H9 (cell line): ENCODE results near the gene MKX. TPM values are rescaled to one million over a fixed set of nuclear protein-coding genes. Genes with fewer than 3 reads are reported as not detected.

ENCODE experiments used
- DNase-seq: peaks from one replicate; pipeline ENCODE4 v3.0.0-alpha.2; 2017
- H2AFZ ChIP-seq: one replicate; pipeline ENCODE4 v1.6.1; 2013; ENCODE audit warnings: mild to moderate bottlenecking, low read length, control low read depth, moderate library complexity
- H2AK5ac ChIP-seq: 2 replicates; pipeline ENCODE4 v1.6.1; 2013; ENCODE audit warnings: low read length, control low read depth, mixed read lengths; ENCODE audit not compliant: insufficient read length
- H2BK120ac ChIP-seq: one replicate; pipeline ENCODE4 v1.6.1; 2013; ENCODE audit warnings: low read depth, mild to moderate bottlenecking, low read length, control low read depth, inconsistent platforms; ENCODE audit not compliant: poor library complexity, severe bottlenecking
- H2BK12ac ChIP-seq: 2 replicates; pipeline ENCODE4 v1.6.1; 2013; ENCODE audit warnings: low read length, control low read depth, mixed read lengths, low read depth; ENCODE audit not compliant: insufficient read length
- H2BK15ac ChIP-seq: 2 replicates; pipeline ENCODE4 v1.6.1; 2013; ENCODE audit warnings: low read depth, low read length, control low read depth
- H2BK20ac ChIP-seq: one replicate; pipeline ENCODE4 v1.6.1; 2013; ENCODE audit warnings: low read depth, mild to moderate bottlenecking, low read length, control low read depth, inconsistent platforms; ENCODE audit not compliant: poor library complexity, severe bottlenecking
- H2BK5ac ChIP-seq: 2 replicates; pipeline ENCODE4 v1.6.1; 2013; ENCODE audit warnings: low read length, control low read depth, mixed read lengths; ENCODE audit not compliant: insufficient read length
- H3K14ac ChIP-seq: 2 replicates; pipeline ENCODE4 v1.6.1; 2013; ENCODE audit warnings: low read length, control low read depth; ENCODE audit not compliant: insufficient read depth
- H3K18ac ChIP-seq: 2 replicates; pipeline ENCODE4 v1.6.1; 2013; ENCODE audit warnings: low read depth, mild to moderate bottlenecking, mixed read lengths, low read length, control low read depth; ENCODE audit not compliant: insufficient read length
- H3K23ac ChIP-seq: 2 replicates; pipeline ENCODE4 v1.6.1; 2013; ENCODE audit warnings: low read length, control low read depth, mixed read lengths, low read depth; ENCODE audit not compliant: insufficient read length
- H3K23me2 ChIP-seq: 2 replicates; pipeline ENCODE4 v1.6.1; 2013; ENCODE audit warnings: low read depth, mild to moderate bottlenecking, mixed read lengths, low read length, control low read depth; ENCODE audit not compliant: insufficient read length, poor library complexity, severe bottlenecking
- H3K27ac ChIP-seq: 2 replicates; pipeline ENCODE4 v1.5.1; 2013; ENCODE audit warnings: low read length, control low read depth, mixed read lengths, low read depth; ENCODE audit not compliant: insufficient read length
- H3K27me3 ChIP-seq: 2 replicates; pipeline ENCODE4 v1.6.1; 2013; ENCODE audit warnings: low read length, control low read depth, inconsistent platforms; ENCODE audit not compliant: insufficient read depth
- H3K4ac ChIP-seq: 2 replicates; pipeline ENCODE4 v1.6.1; 2013; ENCODE audit warnings: low read depth, mild to moderate bottlenecking, control low read depth, inconsistent platforms, low read length, moderate library complexity
- H3K4me1 ChIP-seq: 2 replicates; pipeline ENCODE4 v1.6.1; 2013; ENCODE audit warnings: low read length, control low read depth, inconsistent platforms; ENCODE audit not compliant: insufficient read depth
- H3K4me2 ChIP-seq: 2 replicates; pipeline ENCODE4 v1.6.1; 2013; ENCODE audit warnings: low read length, control low read depth, mixed read lengths; ENCODE audit not compliant: insufficient read length, insufficient read depth
- H3K56ac ChIP-seq: 2 replicates; pipeline ENCODE4 v1.6.1; 2013; ENCODE audit warnings: low read depth, mild to moderate bottlenecking, mixed read lengths, low read length, control low read depth; ENCODE audit not compliant: insufficient read length
- H3K79me1 ChIP-seq: 2 replicates; pipeline ENCODE4 v1.6.1; 2013; ENCODE audit warnings: low read depth, mild to moderate bottlenecking, moderate library complexity, low read length, control low read depth, inconsistent platforms; ENCODE audit not compliant: insufficient read depth, poor library complexity, severe bottlenecking
- H3K79me2 ChIP-seq: 2 replicates; pipeline ENCODE4 v1.6.1; 2013; ENCODE audit warnings: low read length, control low read depth, inconsistent platforms; ENCODE audit not compliant: insufficient read depth
- H3K9ac ChIP-seq: 2 replicates; pipeline ENCODE4 v1.6.1; 2013; ENCODE audit warnings: low read length, control low read depth, mixed read lengths; ENCODE audit not compliant: insufficient read length; ENCODE audit errors: extremely low read depth
- H3K9me3 ChIP-seq: one replicate; pipeline ENCODE4 v1.6.1; 2013; ENCODE audit warnings: low read depth, low read length, inconsistent platforms; ENCODE audit not compliant: control insufficient read depth
- H3T11ph ChIP-seq: one replicate; pipeline ENCODE4 v1.6.1; 2013; ENCODE audit warnings: mild to moderate bottlenecking, low read length, control low read depth, inconsistent platforms
- H4K20me1 ChIP-seq: one replicate; pipeline ENCODE4 v1.6.1; 2013; ENCODE audit not compliant: control insufficient read depth, insufficient read length, insufficient read depth
- H4K5ac ChIP-seq: 2 replicates; pipeline ENCODE4 v1.6.1; 2013; ENCODE audit warnings: low read depth, mild to moderate bottlenecking, mixed read lengths, low read length, control low read depth; ENCODE audit not compliant: insufficient read length
- H4K8ac ChIP-seq: replicated peaks from 2 replicates; pipeline ENCODE4 v1.6.1; 2013; ENCODE audit warnings: low read length, control low read depth, mixed read lengths, low read depth; ENCODE audit not compliant: insufficient read length
- H4K91ac ChIP-seq: 2 replicates; pipeline ENCODE4 v1.6.1; 2013; ENCODE audit warnings: low read depth, mild to moderate bottlenecking, moderate library complexity, mixed read lengths, low read length, control low read depth; ENCODE audit not compliant: insufficient read length
- H3K27ac Mint-ChIP-seq, 3 experiments: 2 replicates in 2 of 3; 3 replicates in 1 of 3; pipeline ENCODE4 v1.8.0; 2020 to 2021; ENCODE audit warnings: mixed read lengths in 3 of 3, mild to moderate bottlenecking in 1 of 3, moderate library complexity in 1 of 3
- H3K27me3 Mint-ChIP-seq: 2 replicates; pipeline ENCODE4 v1.8.0; 2021; ENCODE audit warnings: low read depth, mild to moderate bottlenecking, moderate library complexity, mixed read lengths
- H3K36me3 Mint-ChIP-seq, 3 experiments: 2 replicates in 2 of 3; 3 replicates in 1 of 3; pipeline ENCODE4 v1.8.0; 2020 to 2021; ENCODE audit warnings: low read depth in 3 of 3, mixed read lengths in 3 of 3; ENCODE audit not compliant: insufficient read depth in 1 of 3
- H3K4me1 Mint-ChIP-seq, 2 experiments: 2 replicates each; pipeline ENCODE4 v1.8.0; 2020; ENCODE audit warnings: mixed read lengths in 2 of 2
- H3K4me3 Mint-ChIP-seq, 2 experiments: 2 replicates in 1 of 2; 3 replicates in 1 of 2; pipeline ENCODE4 v1.8.0; 2020 to 2021; ENCODE audit warnings: mild to moderate bottlenecking in 2 of 2, mixed read lengths in 2 of 2, moderate library complexity in 1 of 2
- H3K9me3 Mint-ChIP-seq, 2 experiments: 2 replicates in 1 of 2; 3 replicates in 1 of 2; pipeline ENCODE4 v1.8.0; 2020; ENCODE audit warnings: mild to moderate bottlenecking in 2 of 2, mixed read lengths in 2 of 2, moderate library complexity in 1 of 2
- WGBS: extraction: QIAGEN DNeasy Blood & Tissue Kit; methylation state at CpG from one replicate; pipeline ENCODE4 v1.1.7; 2013; ENCODE audit warnings: missing lambda C conversion rate, low lambda C conversion rate, mixed read lengths; ENCODE audit not compliant: insufficient read length; ENCODE audit errors: extremely low coverage; 5-methylcytosine and 5-hydroxymethylcytosine counted together
- total RNA-seq: library from RNA; stranded (reverse); gene quantifications from 2 replicates; pipeline ENCODE4 v1.2.1, GENCODE V29; 2021
- TF ChIP-seq, protein P1 (sequence below): fragments of 200-600 bp; sonication (generic); conservative IDR thresholded peaks from 3 replicates; pipeline ENCODE4 v1.8.0; 2021; ENCODE audit warnings: antibody characterized with exemption, mild to moderate bottlenecking

Gene MKX
- total RNA-seq, 1 experiment from 2014 or later = 0.46 TPM

DNA sequence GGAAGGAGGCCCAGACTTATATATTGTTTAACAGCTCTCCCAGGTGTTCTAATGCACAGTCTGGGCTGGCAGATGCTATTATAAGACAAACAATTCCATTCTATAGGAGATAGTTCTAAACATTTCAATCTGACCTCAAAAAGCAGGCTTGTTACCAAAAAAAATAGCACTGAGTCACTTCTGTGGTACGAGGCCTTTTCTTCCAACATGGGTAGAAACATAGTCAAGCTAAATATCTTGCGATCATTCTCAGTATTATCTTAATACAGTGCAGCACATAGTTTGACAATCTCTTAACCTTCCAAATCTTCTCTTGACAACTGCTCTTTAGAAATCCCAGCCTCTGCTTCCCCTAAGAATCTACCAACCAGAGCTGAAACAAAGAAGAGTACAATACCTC lies 46.6 kb upstream of the MKX start:
- H3K4me3 Mint-ChIP-seq = no peak overlapping the region
- Histone ChIP-seq H3K27me3 (no peaks in the 10 kb centered on the region), H4K8ac (no peak overlapping the region), H3K23me2 (no peaks in the 10 kb centered on the region), H2BK120ac (no peak overlapping the region), H3K27ac (no peak overlapping the region), H3K14ac (no peak overlapping the region), H2AFZ (no peak overlapping the region), H3K56ac (no peak overlapping the region), H3K9me3 (no peaks in the 10 kb centered on the region), H4K91ac (no peak overlapping the region), H3K18ac (no peak overlapping the region), H3K79me1 (no peaks in the 10 kb centered on the region), H3K9ac (no peak overlapping the region), H3K79me2 (no peaks in the 10 kb centered on the region), H3K4me1 (no peaks in the 10 kb centered on the region; the same call in 1 of the 2 replicates), H3K23ac (no peak overlapping the region), H3T11ph (no peak overlapping the region), H2BK12ac (no peak overlapping the region), H2BK15ac (no peak overlapping the region), H3K4ac (no peak overlapping the region), H2BK20ac (no peak overlapping the region), H2AK5ac (no peak overlapping the region), H4K5ac (no peak overlapping the region), H3K4me2 (no peak overlapping the region), H2BK5ac (no peak overlapping the region), H4K20me1 (no peaks in the 10 kb centered on the region)
- TF ChIP-seq, protein P1, sequence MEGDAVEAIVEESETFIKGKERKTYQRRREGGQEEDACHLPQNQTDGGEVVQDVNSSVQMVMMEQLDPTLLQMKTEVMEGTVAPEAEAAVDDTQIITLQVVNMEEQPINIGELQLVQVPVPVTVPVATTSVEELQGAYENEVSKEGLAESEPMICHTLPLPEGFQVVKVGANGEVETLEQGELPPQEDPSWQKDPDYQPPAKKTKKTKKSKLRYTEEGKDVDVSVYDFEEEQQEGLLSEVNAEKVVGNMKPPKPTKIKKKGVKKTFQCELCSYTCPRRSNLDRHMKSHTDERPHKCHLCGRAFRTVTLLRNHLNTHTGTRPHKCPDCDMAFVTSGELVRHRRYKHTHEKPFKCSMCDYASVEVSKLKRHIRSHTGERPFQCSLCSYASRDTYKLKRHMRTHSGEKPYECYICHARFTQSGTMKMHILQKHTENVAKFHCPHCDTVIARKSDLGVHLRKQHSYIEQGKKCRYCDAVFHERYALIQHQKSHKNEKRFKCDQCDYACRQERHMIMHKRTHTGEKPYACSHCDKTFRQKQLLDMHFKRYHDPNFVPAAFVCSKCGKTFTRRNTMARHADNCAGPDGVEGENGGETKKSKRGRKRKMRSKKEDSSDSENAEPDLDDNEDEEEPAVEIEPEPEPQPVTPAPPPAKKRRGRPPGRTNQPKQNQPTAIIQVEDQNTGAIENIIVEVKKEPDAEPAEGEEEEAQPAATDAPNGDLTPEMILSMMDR = no peak
- no peak for DNase-seq
- whole genome bisulfite sequencing = no CpG with 5 or more reads among the region's 2 CpGs
- H3K9me3 Mint-ChIP-seq = no peaks in the 10 kb centered on the region
- H3K36me3 Mint-ChIP-seq = no peaks in the 10 kb centered on the region
- no peaks in the 10 kb centered on the region for H3K27me3 Mint-ChIP-seq
- H3K27ac Mint-ChIP-seq = no peak overlapping the region
- peaks cover 5 to 14% of the 10 kb centered on the region in 2 experiments for H3K4me1 Mint-ChIP-seq
